ENCODE results near the gene RIN1.

- TF ChIP-seq CTCF (IDR thresholded peaks at IDR 0.05) (no peak), POLR2AphosphoS5 (IDR thresholded peaks at IDR 0.05) (no peak), POLR2A (IDR thresholded peaks at IDR 0.05) (no peak)
Observed at GRCh38 chr11:66359662-66360087, 23.4 kb upstream of the RIN1 start.
